Measurements from ENCODE around the gene XPA. TPM values are rescaled to one million over a fixed set of nuclear protein-coding genes. Genes with fewer than 3 reads are reported as not detected.

The XPA gene
- total and polyA plus RNA-seq, 9 donors, result 18.2 to 22.9 (median 20.2) TPM

GRCh38 chr9:97726716-97727115 lies 29.6 kb upstream of the XPA start:
- WGBS (ENCODE audit: insufficient coverage), result no CpG with 5 or more reads among the region's 5 CpGs
- no peak for DNase-seq
- Histone ChIP-seq H3K27me3 (ENCODE audit: control insufficient read depth, insufficient read depth, low read length) (peaks cover 18% of the 10 kb centered on the region), H3K36me3 (ENCODE audit: control insufficient read depth, insufficient read depth, low read length) (no peaks in the 10 kb centered on the region), H3K9me3 (replicated peaks; ENCODE audit: control insufficient read depth, low read depth, low read length) (no peaks in the 10 kb centered on the region), H3K4me1 (ENCODE audit: control insufficient read depth, insufficient read depth, low read length) (no peaks in the 10 kb centered on the region), H3K27ac (ENCODE audit: low read length) (no peak overlapping the region), H3K4me3 (ENCODE audit: low read length) (no peak overlapping the region)

- H3K27ac ChIP-seq (ENCODE audit: low read length), result no peak overlapping the region
- no peaks in the 10 kb centered on the region for H3K9me3 ChIP-seq (replicated peaks; ENCODE audit: control insufficient read depth, low read depth, low read length)
- H3K4me3 ChIP-seq (ENCODE audit: low read length), result no peak overlapping the region
- no peak for DNase-seq
- H3K4me1 ChIP-seq (ENCODE audit: control insufficient read depth, insufficient read depth, low read length), result no peaks in the 10 kb centered on the region
- H3K27me3 ChIP-seq (ENCODE audit: control insufficient read depth, insufficient read depth, low read length), result peaks cover 16% of the 10 kb centered on the region
- no peaks in the 10 kb centered on the region for H3K36me3 ChIP-seq (ENCODE audit: control insufficient read depth, insufficient read depth, low read length)
- WGBS (ENCODE audit: insufficient coverage), result 40% methylated on average over 1 of the region's 2 CpGs
These were observed 26.7 kb upstream of the XPA start for GRCh38 chr9:97723819-97724218.

GRCh38 chr9:97722331-97722730 lies 25.2 kb upstream of the XPA start:
- no peak overlapping the region for H3K27ac ChIP-seq (ENCODE audit: low read length)
- no peak for DNase-seq
- H3K4me3 ChIP-seq (ENCODE audit: low read length), result no peak overlapping the region
- 0% methylated on average over 1 of the region's 2 CpGs for WGBS (ENCODE audit: insufficient coverage)
- no peaks in the 10 kb centered on the region for H3K4me1 ChIP-seq (ENCODE audit: control insufficient read depth, insufficient read depth, low read length)
- H3K27me3 ChIP-seq (ENCODE audit: control insufficient read depth, insufficient read depth, low read length), result peaks cover 12% of the 10 kb centered on the region
- no peaks in the 10 kb centered on the region for H3K36me3 ChIP-seq (ENCODE audit: control insufficient read depth, insufficient read depth, low read length)
- no peaks in the 10 kb centered on the region for H3K9me3 ChIP-seq (replicated peaks; ENCODE audit: control insufficient read depth, low read depth, low read length)

GRCh38 chr9:97721396-97721795 lies 24.3 kb upstream of the XPA start:
- WGBS (ENCODE audit: insufficient coverage), result 75% methylated on average over 2 of the region's 2 CpGs
- H3K4me3 ChIP-seq (ENCODE audit: low read length), result no peak overlapping the region
- H3K36me3 ChIP-seq (ENCODE audit: control insufficient read depth, insufficient read depth, low read length), result no peaks in the 10 kb centered on the region
- no peaks in the 10 kb centered on the region for H3K4me1 ChIP-seq (ENCODE audit: control insufficient read depth, insufficient read depth, low read length)
- no peak overlapping the region for H3K27ac ChIP-seq (ENCODE audit: low read length)
- peaks cover 11% of the 10 kb centered on the region for H3K27me3 ChIP-seq (ENCODE audit: control insufficient read depth, insufficient read depth, low read length)
- H3K9me3 ChIP-seq (replicated peaks; ENCODE audit: control insufficient read depth, low read depth, low read length), result no peaks in the 10 kb centered on the region
- no peak for DNase-seq

- Histone ChIP-seq H3K9me3 (replicated peaks; ENCODE audit: control insufficient read depth, low read depth, low read length) (no peaks in the 10 kb centered on the region), H3K36me3 (ENCODE audit: control insufficient read depth, insufficient read depth, low read length) (no peaks in the 10 kb centered on the region), H3K4me1 (ENCODE audit: control insufficient read depth, insufficient read depth, low read length) (no peaks in the 10 kb centered on the region), H3K27me3 (ENCODE audit: control insufficient read depth, insufficient read depth, low read length) (peaks cover 7% of the 10 kb centered on the region), H3K4me3 (ENCODE audit: low read length) (no peak overlapping the region), H3K27ac (ENCODE audit: low read length) (no peak overlapping the region)
- WGBS (ENCODE audit: insufficient coverage), result 30% methylated on average over 2 of the region's 3 CpGs
- no peak for DNase-seq
These were observed 20.7 kb upstream of the XPA start for GRCh38 chr9:97717866-97718265.

GRCh38 chr9:97714435-97714834 lies 17.3 kb upstream of the XPA start:
- WGBS (ENCODE audit: insufficient coverage), result no CpG with 5 or more reads among the region's 3 CpGs
- DNase-seq, result no peak
- Histone ChIP-seq H3K4me1 (ENCODE audit: control insufficient read depth, insufficient read depth, low read length) (peaks cover 6% of the 10 kb centered on the region), H3K27me3 (ENCODE audit: control insufficient read depth, insufficient read depth, low read length) (peaks cover 12% of the 10 kb centered on the region), H3K9me3 (replicated peaks; ENCODE audit: control insufficient read depth, low read depth, low read length) (no peaks in the 10 kb centered on the region), H3K4me3 (ENCODE audit: low read length) (no peak overlapping the region), H3K27ac (ENCODE audit: low read length) (no peak overlapping the region), H3K36me3 (ENCODE audit: control insufficient read depth, insufficient read depth, low read length) (no peaks in the 10 kb centered on the region)

GRCh38 chr9:97711223-97711626 lies 14.1 kb upstream of the XPA start:
- Histone ChIP-seq H3K27me3 (ENCODE audit: control insufficient read depth, insufficient read depth, low read length) (peaks cover 18% of the 10 kb centered on the region), H3K9me3 (replicated peaks; ENCODE audit: control insufficient read depth, low read depth, low read length) (no peaks in the 10 kb centered on the region), H3K4me1 (ENCODE audit: control insufficient read depth, insufficient read depth, low read length) (peaks cover 6% of the 10 kb centered on the region), H3K27ac (ENCODE audit: low read length) (no peak overlapping the region), H3K36me3 (ENCODE audit: control insufficient read depth, insufficient read depth, low read length) (no peaks in the 10 kb centered on the region), H3K4me3 (ENCODE audit: low read length) (no peak overlapping the region)
- WGBS (ENCODE audit: insufficient coverage), result 8% methylated on average over 6 of the region's 12 CpGs
- DNase-seq, result no peak

GRCh38 chr9:97710356-97711222 lies 13.4 kb upstream of the XPA start:
- no peak overlapping the region for H3K27ac ChIP-seq (ENCODE audit: low read length)
- H3K4me1 ChIP-seq (ENCODE audit: control insufficient read depth, insufficient read depth, low read length), result peaks cover 6% of the 10 kb centered on the region
- H3K4me3 ChIP-seq (ENCODE audit: low read length), result no peak overlapping the region
- WGBS (ENCODE audit: insufficient coverage), result 35% methylated on average over 5 of the region's 9 CpGs
- DNase-seq, result peak; percentile 69
- peaks cover 18% of the 10 kb centered on the region for H3K27me3 ChIP-seq (ENCODE audit: control insufficient read depth, insufficient read depth, low read length)
- no peaks in the 10 kb centered on the region for H3K36me3 ChIP-seq (ENCODE audit: control insufficient read depth, insufficient read depth, low read length)
- no peaks in the 10 kb centered on the region for H3K9me3 ChIP-seq (replicated peaks; ENCODE audit: control insufficient read depth, low read depth, low read length)

- Histone ChIP-seq H3K9me3 (replicated peaks; ENCODE audit: control insufficient read depth, low read depth, low read length) (no peaks in the 10 kb centered on the region), H3K4me3 (ENCODE audit: low read length) (no peak overlapping the region), H3K36me3 (ENCODE audit: control insufficient read depth, insufficient read depth, low read length) (no peaks in the 10 kb centered on the region), H3K27ac (ENCODE audit: low read length) (no peak overlapping the region), H3K4me1 (ENCODE audit: control insufficient read depth, insufficient read depth, low read length) (peaks cover 6% of the 10 kb centered on the region), H3K27me3 (ENCODE audit: control insufficient read depth, insufficient read depth, low read length) (peaks cover 19% of the 10 kb centered on the region)
- WGBS (ENCODE audit: insufficient coverage), result 38% methylated on average over 2 of the region's 2 CpGs
- DNase-seq, result no peak
These were observed 9.1 kb upstream of the XPA start for GRCh38 chr9:97706246-97706645.

- Histone ChIP-seq H3K9me3 (replicated peaks; ENCODE audit: control insufficient read depth, low read depth, low read length) (no peaks in the 10 kb centered on the region), H3K4me1 (ENCODE audit: control insufficient read depth, insufficient read depth, low read length) (no peaks in the 10 kb centered on the region), H3K4me3 (ENCODE audit: low read length) (no peak overlapping the region), H3K36me3 (ENCODE audit: control insufficient read depth, insufficient read depth, low read length) (no peaks in the 10 kb centered on the region), H3K27ac (ENCODE audit: low read length) (no peak overlapping the region), H3K27me3 (ENCODE audit: control insufficient read depth, insufficient read depth, low read length) (peaks cover 15% of the 10 kb centered on the region)
- DNase-seq, result no peak
- 58% methylated on average over 2 of the region's 3 CpGs for WGBS (ENCODE audit: insufficient coverage)
These were observed 8.3 kb upstream of the XPA start for GRCh38 chr9:97705354-97705950.

All from muscle of leg (tissue), 11 donors.